ENCODE measurements around the gene FAM120B. TPM values are rescaled to one million over a fixed set of nuclear protein-coding genes. Genes with fewer than 3 reads are reported as not detected.

Gene FAM120B
- total RNA-seq, 1 donor, result 20.4 TPM

- TF ChIP-seq, protein P1, sequence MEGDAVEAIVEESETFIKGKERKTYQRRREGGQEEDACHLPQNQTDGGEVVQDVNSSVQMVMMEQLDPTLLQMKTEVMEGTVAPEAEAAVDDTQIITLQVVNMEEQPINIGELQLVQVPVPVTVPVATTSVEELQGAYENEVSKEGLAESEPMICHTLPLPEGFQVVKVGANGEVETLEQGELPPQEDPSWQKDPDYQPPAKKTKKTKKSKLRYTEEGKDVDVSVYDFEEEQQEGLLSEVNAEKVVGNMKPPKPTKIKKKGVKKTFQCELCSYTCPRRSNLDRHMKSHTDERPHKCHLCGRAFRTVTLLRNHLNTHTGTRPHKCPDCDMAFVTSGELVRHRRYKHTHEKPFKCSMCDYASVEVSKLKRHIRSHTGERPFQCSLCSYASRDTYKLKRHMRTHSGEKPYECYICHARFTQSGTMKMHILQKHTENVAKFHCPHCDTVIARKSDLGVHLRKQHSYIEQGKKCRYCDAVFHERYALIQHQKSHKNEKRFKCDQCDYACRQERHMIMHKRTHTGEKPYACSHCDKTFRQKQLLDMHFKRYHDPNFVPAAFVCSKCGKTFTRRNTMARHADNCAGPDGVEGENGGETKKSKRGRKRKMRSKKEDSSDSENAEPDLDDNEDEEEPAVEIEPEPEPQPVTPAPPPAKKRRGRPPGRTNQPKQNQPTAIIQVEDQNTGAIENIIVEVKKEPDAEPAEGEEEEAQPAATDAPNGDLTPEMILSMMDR (IDR thresholded peaks at IDR 0.05; ENCODE audit: insufficient read depth, low read length), result no peak
- H3K4me3 ChIP-seq (ENCODE audit: low read depth, low read length), result no peak overlapping the region
- no peak for DNase-seq (ENCODE audit: low read depth)
Measured at GRCh38 chr6:170455335-170455979, 148.9 kb downstream of the FAM120B start.

DNA sequence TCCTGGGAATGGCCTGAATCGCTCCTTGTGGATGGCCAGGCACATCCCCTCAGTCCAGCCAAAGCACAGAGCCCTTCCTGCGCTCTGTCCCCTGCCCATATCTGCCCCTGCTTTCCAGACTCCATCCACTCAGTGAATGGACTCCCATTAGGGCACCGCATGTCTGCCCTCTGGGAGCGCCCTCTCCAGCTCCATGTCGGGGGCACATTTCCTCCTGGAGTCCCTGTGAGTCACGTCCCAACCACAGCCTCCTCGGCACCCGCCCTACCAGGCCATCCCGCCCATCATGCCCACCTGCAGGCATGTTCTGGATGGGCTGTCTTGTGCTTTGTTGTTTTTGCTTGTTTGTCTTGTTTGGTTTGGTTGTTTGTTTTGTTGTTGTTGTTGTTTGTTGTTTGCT, 149.8 kb downstream of the FAM120B start:
- TF ChIP-seq, protein P1 (IDR thresholded peaks at IDR 0.05; ENCODE audit: insufficient read depth, low read length), result no peak
- DNase-seq (ENCODE audit: low read depth), result no peak

More for the DNA sequence above, 149.8 kb downstream of the FAM120B start:
- no peak overlapping the region for H3K4me3 ChIP-seq (ENCODE audit: low read depth, low read length)

Small RNA genes lying within 50 kb of the gene (small RNA-seq; reads per million reads assigned to genes)
- gene MIR4644, result not detected

Other genes with a start within 250 kb of the FAM120B start
- 0.09 and 4.9 TPM in 2 replicates for gene DLL1, start 15.7 kb upstream of the FAM120B start, total RNA-seq (ENCODE audit: low replicate concordance)
- 96.8 and 248 TPM in 2 replicates for gene PSMB1, start 246.5 kb downstream of the FAM120B start, total RNA-seq (ENCODE audit: low replicate concordance)
- 4.0 and 16.8 TPM in 2 replicates for gene TBP, start 247.6 kb downstream of the FAM120B start, total RNA-seq (ENCODE audit: low replicate concordance)

All from fibroblast of the aortic adventitia (primary cell).